Activated CD4-positive, alpha-beta memory T cell treated with anti-CD3 and anti-CD28 coated beads, Interleukin-2, amount 10 ng/mL, durations not matched to agents 7 days and 5 days (primary cell): ENCODE results near the gene LSAMP. TPM values are rescaled to one million over a fixed set of nuclear protein-coding genes. Genes with fewer than 3 reads are reported as not detected.
"Not testable (repeated sequence)": the region's sequence is repeated elsewhere in the genome, so short reads cannot be mapped to it uniquely, and the experiment has no call there.

Experiments used
- CTCF ChIA-PET: fragments of 350-600 bp; sonication (Branson Sonifier 250); formaldehyde crosslinking; loops from one replicate; lab custom pipeline; 2021; ENCODE audit warnings: antibody characterized with exemption, inconsistent platforms; lab: Charles Lee
- POLR2A ChIA-PET: fragments of 350-600 bp; sonication (Branson Sonifier 250); formaldehyde crosslinking; loops from one replicate; lab custom pipeline; 2021; ENCODE audit warnings: antibody characterized with exemption; lab: Charles Lee
- DNase-seq: peaks from one replicate; pipeline ENCODE4 v3.0.0-alpha.2; 2020
- H3K27ac Mint-ChIP-seq: one replicate; pipeline ENCODE4 v1.8.0; 2021; ENCODE audit warnings: mild to moderate bottlenecking, mixed read lengths
- H3K27me3 Mint-ChIP-seq: one replicate; pipeline ENCODE4 v1.8.0; 2021; ENCODE audit warnings: mixed read lengths
- H3K36me3 Mint-ChIP-seq: one replicate; pipeline ENCODE4 v1.8.0; 2021; ENCODE audit warnings: low read depth, mixed read lengths
- H3K4me1 Mint-ChIP-seq: one replicate; pipeline ENCODE4 v1.8.0; 2021; ENCODE audit warnings: mixed read lengths
- H3K4me3 Mint-ChIP-seq: one replicate; pipeline ENCODE4 v1.8.0; 2021; ENCODE audit warnings: mild to moderate bottlenecking, mixed read lengths
- H3K9me3 Mint-ChIP-seq: one replicate; pipeline ENCODE4 v1.8.0; 2021; ENCODE audit warnings: mixed read lengths
- total RNA-seq, 2 experiments: library from RNA; stranded (reverse); gene quantifications; one replicate each; pipeline ENCODE4 v1.2.3, GENCODE V29; 2021

LSAMP gene
- total RNA-seq, 2 experiments from 2014 or later, result not detected

DNA sequence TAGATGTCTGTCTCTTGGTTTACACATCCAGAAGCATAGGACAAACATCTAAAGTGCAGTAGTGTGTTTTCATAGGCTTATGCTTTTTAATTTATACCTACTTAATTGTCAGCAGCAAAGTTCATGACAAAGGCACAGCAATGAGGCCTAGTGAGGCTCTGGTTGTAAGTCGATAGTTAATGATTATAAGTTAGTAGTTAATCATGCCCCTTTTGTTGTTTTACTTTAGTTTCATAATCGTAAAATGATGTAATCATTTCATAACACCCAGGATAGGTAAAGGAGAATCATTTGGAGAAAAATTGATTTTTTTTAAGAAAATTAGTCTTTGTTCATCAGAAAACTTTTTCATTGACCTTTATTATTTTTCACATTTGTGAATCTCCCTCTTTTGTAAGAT, 351.9 kb downstream of the LSAMP start:
- CTCF ChIA-PET, result no interaction called here
- no peaks in the 10 kb centered on the region for H3K36me3 Mint-ChIP-seq
- no peak for DNase-seq
- peaks cover 7% of the 10 kb centered on the region for H3K9me3 Mint-ChIP-seq
- POLR2A ChIA-PET, result no interaction called here
- no peak overlapping the region for H3K27ac Mint-ChIP-seq
- no peaks in the 10 kb centered on the region for H3K4me1 Mint-ChIP-seq
- no peak overlapping the region for H3K4me3 Mint-ChIP-seq
- H3K27me3 Mint-ChIP-seq, result no peaks in the 10 kb centered on the region

DNA sequence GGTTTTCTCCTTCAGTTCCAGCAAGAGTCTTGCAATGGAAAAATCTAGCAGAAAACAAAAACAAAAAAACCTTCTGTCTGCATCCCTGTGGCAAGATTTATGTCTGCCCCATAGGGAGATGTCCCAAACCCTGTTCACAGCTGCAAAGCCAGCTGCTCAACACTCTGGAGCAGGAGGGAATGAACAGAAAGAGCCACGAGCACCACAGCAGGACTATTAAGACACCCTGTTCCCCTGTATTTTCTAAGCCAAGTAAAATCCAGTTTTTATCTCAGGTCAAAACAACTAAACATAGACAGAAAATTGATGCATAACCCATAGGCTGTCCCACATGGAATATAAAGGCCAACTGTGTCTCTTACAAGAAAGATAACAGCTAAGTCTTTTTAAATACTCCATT, 357.9 kb downstream of the LSAMP start:
- no peak for DNase-seq
- H3K36me3 Mint-ChIP-seq, result no peaks in the 10 kb centered on the region
- H3K27me3 Mint-ChIP-seq, result no peaks in the 10 kb centered on the region
- no peak overlapping the region for H3K4me3 Mint-ChIP-seq
- ChIA-PET CTCF (no interaction called here), POLR2A (no interaction called here)
- peaks cover 7% of the 10 kb centered on the region for H3K9me3 Mint-ChIP-seq
- no peaks in the 10 kb centered on the region for H3K4me1 Mint-ChIP-seq
- H3K27ac Mint-ChIP-seq, result no peak overlapping the region

DNA sequence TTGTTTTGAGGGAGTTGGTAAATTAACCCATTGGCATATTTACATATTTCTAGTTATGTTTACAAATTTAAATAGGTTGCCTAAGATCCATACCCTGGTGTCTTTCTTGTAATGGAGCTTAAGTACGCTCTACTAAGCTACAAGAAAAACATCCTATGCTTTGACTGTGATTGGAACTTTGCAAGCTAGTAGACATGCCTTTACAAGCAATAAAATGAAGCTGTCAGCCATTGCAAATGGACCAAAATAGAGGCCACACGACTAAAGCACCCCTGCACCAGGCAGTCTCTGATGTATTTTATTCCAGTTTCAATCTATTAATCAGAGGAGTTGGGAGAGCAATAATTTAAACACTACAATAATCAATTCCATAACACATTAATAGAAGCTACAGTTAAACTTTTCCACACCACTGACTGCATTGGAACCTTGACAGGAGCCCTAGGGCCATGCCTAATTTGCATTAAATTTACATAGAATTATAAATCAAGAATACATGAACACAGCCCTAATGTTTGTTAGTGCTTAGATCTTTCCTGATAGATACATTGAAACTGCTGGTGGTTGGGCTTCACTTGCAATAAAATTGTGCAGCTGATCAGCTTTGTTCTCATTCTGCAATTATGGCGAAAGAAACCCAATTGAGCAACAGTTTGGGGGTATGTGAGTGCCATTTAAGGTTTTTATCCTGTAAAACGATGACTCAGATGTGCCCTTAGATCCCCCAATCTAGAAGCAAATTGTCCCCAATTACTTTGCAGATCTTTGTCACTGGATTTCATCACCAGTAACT, 360.1 kb downstream of the LSAMP start:
- Mint-ChIP-seq H3K4me1 (no peaks in the 10 kb centered on the region), H3K36me3 (no peaks in the 10 kb centered on the region), H3K27me3 (no peaks in the 10 kb centered on the region), H3K4me3 (no peak overlapping the region), H3K9me3 (no peaks in the 10 kb centered on the region), H3K27ac (no peak overlapping the region)
- DNase-seq, result no peak
- ChIA-PET POLR2A (no interaction called here), CTCF (no interaction called here)

DNA sequence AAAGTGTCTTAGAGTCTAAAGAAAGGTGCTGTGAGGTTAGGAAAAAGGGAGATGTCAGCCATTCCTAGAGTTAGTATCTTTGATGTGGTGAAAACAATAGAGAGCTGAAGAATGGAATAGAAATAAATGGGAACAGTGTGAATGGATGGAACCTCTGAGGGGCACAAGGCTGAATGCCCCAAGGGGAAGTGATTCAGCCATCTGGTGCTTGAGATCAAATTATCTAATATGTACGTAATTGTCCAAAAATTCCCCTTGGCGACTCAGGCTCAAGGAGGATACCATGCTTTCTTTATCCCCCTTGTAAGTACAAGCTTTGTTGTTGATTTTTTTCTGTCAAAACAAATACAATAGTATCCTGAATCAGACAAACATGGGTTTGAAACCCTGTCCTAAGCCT, 361.6 kb downstream of the LSAMP start:
- H3K4me1 Mint-ChIP-seq, result no peaks in the 10 kb centered on the region

DNA sequence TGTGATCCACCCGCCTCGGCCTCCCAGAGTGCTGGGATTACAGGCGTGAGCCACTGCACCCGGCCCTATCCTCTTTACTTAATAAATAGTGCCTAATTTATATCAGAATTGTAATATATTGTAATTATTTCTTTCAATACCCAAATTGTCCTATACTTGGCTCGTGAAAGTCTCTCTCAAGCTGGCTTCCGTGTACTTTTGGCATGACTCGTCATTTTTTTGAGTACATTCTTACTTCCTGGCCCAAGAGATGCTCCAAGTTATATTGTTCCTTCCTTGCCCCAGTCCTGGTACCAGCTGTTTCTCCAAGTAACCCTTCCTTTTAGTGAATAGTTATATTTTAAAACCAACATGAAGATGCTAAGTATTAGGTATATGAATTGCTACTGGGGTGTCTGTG, 366.7 kb downstream of the LSAMP start:
- Mint-ChIP-seq H3K4me3 (no peak overlapping the region), H3K27me3 (no peaks in the 10 kb centered on the region)

More for the DNA sequence above, 361.6 kb downstream of the LSAMP start:
- no peak for DNase-seq
- Mint-ChIP-seq H3K4me3 (no peak overlapping the region), H3K27me3 (no peaks in the 10 kb centered on the region), H3K9me3 (no peaks in the 10 kb centered on the region), H3K27ac (no peak overlapping the region), H3K36me3 (no peaks in the 10 kb centered on the region)
- ChIA-PET POLR2A (no interaction called here), CTCF (interaction anchor here (0.7 kb wide), 1 partner anchor 688 kb away, joined by 4 read pairs; no protein-coding TSS in a partner anchor)

DNA sequence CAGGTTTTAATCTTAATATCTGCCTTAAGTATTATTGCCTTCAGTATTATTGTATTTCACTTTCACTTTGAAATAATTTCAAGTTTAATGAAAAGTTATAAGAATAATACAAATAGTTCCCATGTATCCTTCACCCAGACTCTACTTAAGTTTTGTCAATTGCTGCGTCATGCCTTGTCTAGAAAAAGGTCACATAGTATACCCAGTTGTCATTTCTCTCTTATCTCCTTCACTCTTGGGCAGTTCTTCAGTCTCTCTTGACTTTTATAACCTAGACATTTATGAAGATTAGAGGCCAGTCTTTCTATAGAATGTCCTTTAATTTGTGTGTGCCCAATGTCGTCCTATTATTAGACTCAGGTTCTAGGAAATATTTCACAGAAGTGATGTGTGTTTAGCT, 367.7 kb downstream of the LSAMP start:
- no peak for DNase-seq
- Mint-ChIP-seq H3K27ac (no peak overlapping the region), H3K4me1 (no peaks in the 10 kb centered on the region), H3K27me3 (no peaks in the 10 kb centered on the region), H3K4me3 (no peak overlapping the region), H3K9me3 (no peaks in the 10 kb centered on the region), H3K36me3 (no peaks in the 10 kb centered on the region)
- ChIA-PET CTCF (no interaction called here), POLR2A (no interaction called here)

More for the DNA sequence above, 366.7 kb downstream of the LSAMP start:
- H3K36me3 Mint-ChIP-seq, result no peaks in the 10 kb centered on the region
- no peak for DNase-seq
- no peaks in the 10 kb centered on the region for H3K4me1 Mint-ChIP-seq
- no peak overlapping the region for H3K27ac Mint-ChIP-seq
- ChIA-PET POLR2A (no interaction called here), CTCF (no interaction called here)
- no peaks in the 10 kb centered on the region for H3K9me3 Mint-ChIP-seq

DNA sequence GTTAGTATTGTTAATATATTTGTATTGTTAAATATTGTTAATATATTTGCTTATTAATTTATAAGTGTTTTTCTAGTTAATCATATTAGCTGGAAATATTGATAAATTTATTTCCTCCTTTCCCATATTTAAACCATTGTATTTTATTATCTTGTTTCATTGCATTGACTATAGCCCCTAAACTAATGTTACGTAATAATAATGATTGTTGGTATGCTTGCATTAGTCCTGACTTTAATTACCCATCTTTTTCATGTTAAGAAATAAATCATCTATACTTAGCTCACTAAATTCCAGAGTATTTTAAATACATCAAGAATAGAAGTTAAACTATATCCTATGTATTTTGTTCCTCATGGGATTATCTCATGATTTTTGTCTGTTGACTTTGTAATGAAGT, 368.2 kb downstream of the LSAMP start:
- ChIA-PET POLR2A (no interaction called here), CTCF (no interaction called here)
- Mint-ChIP-seq H3K4me1 (no peaks in the 10 kb centered on the region), H3K4me3 (no peak overlapping the region), H3K27me3 (no peaks in the 10 kb centered on the region), H3K27ac (no peak overlapping the region), H3K9me3 (no peaks in the 10 kb centered on the region), H3K36me3 (no peaks in the 10 kb centered on the region)
- DNase-seq, result no peak

DNA sequence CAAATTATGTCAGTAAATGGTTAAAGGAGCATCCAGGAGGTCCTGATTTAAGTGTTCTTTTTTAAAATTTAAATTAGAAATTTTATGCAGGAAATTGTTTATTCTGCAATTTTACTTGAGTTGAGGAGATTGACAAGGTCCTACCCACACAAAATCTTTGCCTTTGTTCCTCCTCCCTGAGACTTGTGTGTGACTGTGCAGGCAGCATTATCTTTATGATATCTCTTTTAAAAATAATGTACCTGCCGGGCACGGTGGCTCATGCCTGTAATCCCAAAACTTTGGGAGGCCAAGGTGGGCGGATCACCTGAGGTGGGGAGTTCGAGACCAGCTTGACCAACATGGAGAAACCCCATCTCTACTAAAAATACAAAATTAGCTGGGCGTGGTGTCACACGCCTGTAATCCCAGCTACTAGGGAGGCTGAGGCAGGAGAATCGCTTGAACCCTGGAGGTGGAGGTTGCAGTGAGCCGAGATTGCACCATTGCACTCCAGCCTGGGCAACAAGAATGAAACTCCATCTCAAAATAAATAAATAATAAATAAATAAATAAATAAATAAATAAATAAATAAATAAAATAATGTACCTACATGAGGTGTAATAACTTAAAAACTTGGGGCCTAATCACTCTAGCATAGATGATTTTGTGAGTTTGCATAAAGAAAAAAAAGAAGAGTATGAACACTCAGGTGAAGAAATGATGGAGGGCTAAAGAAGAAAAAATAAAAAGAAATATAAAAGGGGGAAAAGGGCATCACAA, 374.6 kb downstream of the LSAMP start:
- not testable (repeated sequence) for H3K27me3 Mint-ChIP-seq

DNA sequence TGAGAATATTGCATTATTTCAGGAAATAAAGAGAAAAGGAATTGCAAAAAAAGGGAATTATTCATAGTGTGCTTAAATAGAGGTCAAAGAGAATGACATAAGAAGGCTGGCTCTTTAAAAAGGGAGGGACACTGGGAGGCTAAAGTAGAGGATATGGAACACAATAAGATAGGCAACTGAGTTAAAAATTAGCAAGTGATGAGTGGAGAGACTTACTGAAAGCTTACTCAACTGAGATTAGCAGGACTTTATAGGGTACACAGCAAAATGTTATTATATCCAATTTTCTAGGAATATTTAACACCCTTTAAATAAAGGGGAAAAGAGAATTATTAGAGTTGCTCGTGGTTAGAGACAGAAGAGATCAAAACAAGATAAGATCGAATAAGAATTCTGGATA, 375.2 kb downstream of the LSAMP start:
- Mint-ChIP-seq H3K4me3 (no peak overlapping the region), H3K27me3 (no peaks in the 10 kb centered on the region), H3K4me1 (no peaks in the 10 kb centered on the region), H3K27ac (no peak overlapping the region), H3K36me3 (no peaks in the 10 kb centered on the region), H3K9me3 (no peaks in the 10 kb centered on the region)
- POLR2A ChIA-PET, result no interaction called here
- CTCF ChIA-PET, result no interaction called here
- DNase-seq, result no peak

More for the DNA sequence above, 374.6 kb downstream of the LSAMP start:
- H3K9me3 Mint-ChIP-seq, H3K27ac Mint-ChIP-seq, H3K4me1 Mint-ChIP-seq, DNase-seq, H3K36me3 Mint-ChIP-seq, CTCF ChIA-PET, H3K4me3 Mint-ChIP-seq, POLR2A ChIA-PET: not testable (repeated sequence)

DNA sequence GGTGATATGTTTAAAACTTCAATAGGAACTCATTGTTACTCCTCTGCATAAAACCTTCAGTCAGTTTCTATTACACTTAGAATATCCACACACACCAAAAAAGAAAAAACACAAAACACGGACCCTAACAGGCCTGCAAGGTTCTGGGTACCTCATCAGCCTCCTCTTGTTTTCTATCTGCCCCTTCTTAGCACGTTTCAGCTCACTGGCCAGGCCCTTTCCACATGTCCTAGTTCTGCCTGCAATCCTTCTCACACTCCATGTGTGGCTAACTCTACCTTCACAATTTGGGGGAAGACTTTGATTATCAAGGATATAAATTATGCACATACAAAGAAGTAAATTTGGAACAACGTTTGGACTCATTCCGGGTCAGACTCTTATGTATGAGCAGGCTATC, 376.3 kb downstream of the LSAMP start:
- ChIA-PET CTCF (no interaction called here), POLR2A (no interaction called here)
- H3K27me3 Mint-ChIP-seq, result no peaks in the 10 kb centered on the region
- H3K4me3 Mint-ChIP-seq, result no peak overlapping the region
- no peak for DNase-seq
- H3K9me3 Mint-ChIP-seq, result no peaks in the 10 kb centered on the region
- no peaks in the 10 kb centered on the region for H3K4me1 Mint-ChIP-seq
- H3K27ac Mint-ChIP-seq, result no peak overlapping the region
- H3K36me3 Mint-ChIP-seq, result no peaks in the 10 kb centered on the region

DNA sequence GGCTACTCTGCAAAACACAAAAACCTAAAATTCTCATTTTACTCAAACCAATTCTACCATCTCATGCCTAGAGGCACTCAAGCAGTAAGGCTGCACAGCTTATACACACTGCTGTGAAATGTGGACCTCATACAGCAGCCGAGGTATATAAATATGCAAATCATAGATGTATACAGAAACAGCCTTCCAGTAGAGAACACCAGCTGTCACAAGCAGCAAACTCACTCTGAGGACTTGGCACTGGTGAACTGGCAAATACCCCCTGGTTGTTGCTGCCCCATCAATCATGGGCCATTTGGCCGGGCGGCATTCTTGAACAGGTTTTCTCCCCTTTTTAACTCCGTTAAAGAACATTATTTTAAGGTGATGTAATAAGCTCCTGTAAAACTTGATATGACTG, 378.0 kb downstream of the LSAMP start:
- Mint-ChIP-seq H3K4me1 (no peaks in the 10 kb centered on the region), H3K4me3 (no peak overlapping the region), H3K27me3 (no peaks in the 10 kb centered on the region), H3K27ac (no peak overlapping the region), H3K36me3 (no peaks in the 10 kb centered on the region), H3K9me3 (no peaks in the 10 kb centered on the region)
- CTCF ChIA-PET, result no interaction called here
- POLR2A ChIA-PET, result no interaction called here
- no peak for DNase-seq

DNA sequence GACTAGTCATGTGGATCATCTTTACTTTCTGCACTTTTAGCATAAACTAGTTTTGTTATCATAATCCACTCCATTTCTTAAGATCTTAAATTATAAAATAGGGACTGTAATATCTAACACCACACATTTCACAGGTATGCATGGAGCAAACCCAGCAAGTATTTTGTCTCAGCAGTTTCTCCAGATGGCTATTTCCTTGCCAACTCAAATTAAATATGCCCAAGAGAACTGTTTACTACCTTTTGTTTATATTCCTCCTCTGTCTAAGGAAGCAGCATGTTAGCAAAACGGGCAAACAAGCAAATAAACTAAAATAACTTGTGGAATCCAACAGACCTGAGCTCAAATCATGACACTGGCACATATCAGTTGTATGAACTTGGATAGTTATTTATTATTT, 379.8 kb downstream of the LSAMP start:
- ChIA-PET POLR2A (no interaction called here), CTCF (no interaction called here)
- Mint-ChIP-seq H3K4me1 (no peaks in the 10 kb centered on the region), H3K9me3 (no peaks in the 10 kb centered on the region), H3K27ac (no peak overlapping the region), H3K36me3 (no peaks in the 10 kb centered on the region), H3K4me3 (no peak overlapping the region), H3K27me3 (no peaks in the 10 kb centered on the region)
- DNase-seq, result no peak

DNA sequence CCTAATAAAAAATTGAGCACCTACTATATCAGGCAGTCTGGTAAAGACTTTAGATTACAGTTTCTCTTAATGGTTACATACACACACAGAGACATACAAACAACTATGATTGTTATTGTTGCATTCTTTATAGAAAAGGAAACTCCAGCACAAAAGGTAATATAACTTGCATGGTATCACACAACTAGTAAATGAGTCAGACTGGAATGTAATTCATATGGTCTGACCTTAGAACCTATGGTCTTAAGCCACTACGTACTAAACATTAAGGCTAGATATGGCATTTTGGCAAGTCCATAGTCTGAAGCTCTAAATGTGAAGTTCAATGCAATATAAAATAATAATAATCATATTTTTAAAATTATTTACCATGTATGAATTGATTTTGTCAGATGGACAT, 380.6 kb downstream of the LSAMP start:
- H3K36me3 Mint-ChIP-seq, result no peaks in the 10 kb centered on the region
- ChIA-PET POLR2A (no interaction called here), CTCF (no interaction called here)
- no peaks in the 10 kb centered on the region for H3K27me3 Mint-ChIP-seq
- H3K4me3 Mint-ChIP-seq, result no peak overlapping the region
- no peaks in the 10 kb centered on the region for H3K9me3 Mint-ChIP-seq
- H3K4me1 Mint-ChIP-seq, result no peaks in the 10 kb centered on the region
- no peak overlapping the region for H3K27ac Mint-ChIP-seq
- DNase-seq, result no peak
